Stimulated activated CD4-positive, alpha-beta T cell treated with anti-CD3 and anti-CD28 coated beads, Interleukin-4, amount 100 ng/mL, for 48 hours (primary cell): ENCODE results near the gene SLC9A8.
"Not testable (repeated sequence)": the region's sequence is repeated elsewhere in the genome, so short reads cannot be mapped to it uniquely, and the experiment has no call there.

ENCODE experiments used
- DNase-seq, 2 donors: peaks; one replicate each; pipeline ENCODE4 v3.0.0-alpha.2; 2020; ENCODE audit warnings: low read depth in 2 of 2

The SLC9A8 gene

GRCh38 chr20:49812507-49813304 is at the start of gene SLC9A8:
TSS of gene SLC9A8 (plus strand) at chr20:49812828. CDS start at chr20:49812923, 95 bp downstream.
- peak; percentile 69 to 77 for DNase-seq

DNA sequence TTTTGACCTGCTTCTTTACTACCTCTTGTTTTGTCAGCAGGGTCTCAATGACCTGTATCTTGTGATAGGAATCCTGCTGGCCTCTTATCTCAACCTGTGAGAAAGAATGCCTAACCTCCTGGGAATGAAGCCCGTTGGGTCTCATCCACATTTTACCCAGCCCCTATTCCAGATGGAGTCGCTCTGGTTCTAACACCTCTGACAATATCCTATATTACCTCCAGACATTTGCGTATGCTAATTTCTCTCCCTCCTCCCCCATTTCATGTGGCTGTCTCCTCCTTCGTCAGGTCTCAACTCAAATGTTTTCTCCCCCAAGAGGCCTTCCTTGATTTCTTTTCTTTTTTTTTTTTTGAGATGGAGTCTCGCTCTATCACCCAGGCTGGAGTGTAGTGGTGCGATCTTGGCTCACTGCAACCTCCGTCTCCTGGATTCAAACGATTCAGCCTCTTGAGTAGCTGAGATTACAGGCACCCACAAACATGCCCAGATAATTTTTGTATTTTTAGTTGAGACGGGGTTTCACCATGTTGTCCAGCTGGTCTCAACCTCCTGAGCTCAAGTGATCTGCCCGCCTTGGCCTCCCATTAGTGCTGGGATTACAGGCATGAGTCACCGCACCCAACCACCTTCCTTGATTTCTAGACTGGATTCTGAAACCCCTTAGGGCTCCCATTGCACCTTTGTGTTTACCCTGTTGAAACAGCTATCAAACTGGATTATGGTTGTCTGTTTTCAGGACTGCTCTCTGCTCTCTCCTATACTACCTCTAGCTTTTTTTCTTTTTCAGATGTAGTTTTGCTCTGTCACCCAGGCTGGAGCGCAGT is 49.5 kb upstream of the SLC9A8 start:
- no peak for DNase-seq

DNA sequence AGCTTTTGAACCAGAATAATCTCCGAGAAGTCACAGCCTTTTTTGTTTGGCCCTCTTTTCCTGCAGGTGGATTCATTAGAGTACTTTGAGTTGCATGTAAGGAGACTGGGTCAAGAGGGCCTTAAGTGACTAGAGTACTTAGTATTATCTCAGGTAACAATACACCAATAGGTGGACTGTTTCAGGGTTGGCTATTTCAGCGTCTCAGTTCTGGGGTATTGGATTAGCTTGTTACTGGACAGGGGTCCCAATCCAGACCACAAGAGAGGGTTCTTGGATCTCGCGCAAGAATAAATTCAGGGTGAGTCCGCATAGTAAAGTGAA is 47.3 kb upstream of the SLC9A8 start:
- no peak for DNase-seq

DNA sequence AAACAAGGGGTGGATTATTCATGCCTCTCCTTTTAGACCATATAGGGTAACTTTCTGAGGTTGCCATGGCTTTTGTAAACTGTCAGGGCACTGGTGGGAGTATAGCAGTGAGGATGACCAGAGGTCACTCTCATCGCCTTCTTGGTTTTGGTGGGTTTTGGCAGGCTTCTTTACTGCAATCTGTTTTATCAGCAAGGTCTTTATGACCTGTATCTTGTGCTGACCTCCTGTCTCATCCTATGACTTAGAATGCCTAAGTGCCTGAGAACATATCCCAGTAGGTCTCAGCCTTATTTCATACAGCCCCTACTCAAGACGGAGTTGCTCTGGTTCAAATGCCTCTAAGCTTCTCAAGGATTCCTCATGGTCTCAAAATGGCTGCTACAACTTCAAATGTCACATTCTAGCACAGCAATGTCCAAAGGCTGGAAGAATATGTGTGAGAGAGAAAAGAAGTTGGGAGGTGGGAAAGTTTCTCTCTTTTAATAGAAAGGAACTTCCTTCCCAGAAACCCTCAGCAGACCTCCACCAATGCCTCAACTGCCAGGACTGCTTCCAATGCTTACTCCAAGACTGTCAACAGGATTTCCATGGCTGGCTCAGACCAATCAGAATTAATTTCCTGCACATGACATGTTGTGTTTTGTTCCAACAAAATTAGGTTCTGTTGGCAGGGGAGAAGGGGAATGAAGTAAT is 46.6 kb upstream of the SLC9A8 start:
- no peak for DNase-seq

DNA sequence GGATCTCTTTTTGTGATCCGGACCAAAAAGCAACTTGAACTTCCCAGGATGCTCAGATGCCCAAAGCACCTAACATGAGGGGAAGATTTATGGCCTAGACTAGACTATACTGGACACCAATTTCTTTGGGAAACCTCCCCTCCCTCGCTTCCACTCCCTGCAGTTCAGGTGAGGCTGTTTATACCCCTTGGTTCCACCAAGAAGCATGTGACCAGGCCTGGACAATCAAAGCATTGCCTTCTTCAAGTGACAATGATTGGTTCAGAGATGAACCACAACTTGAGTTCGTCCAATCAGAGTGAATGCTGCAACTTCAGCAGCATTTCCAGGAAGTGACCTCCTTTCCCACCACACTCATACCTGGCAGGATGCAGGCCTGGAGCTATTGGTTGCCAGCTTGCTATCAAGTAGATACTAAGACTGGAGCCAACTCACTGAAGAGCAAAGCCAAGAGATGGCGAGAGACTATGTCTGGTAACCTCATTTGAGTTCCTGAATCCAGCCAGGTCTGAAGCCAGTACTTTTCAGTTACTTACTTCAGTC is 45.6 kb upstream of the SLC9A8 start:
- no peak for DNase-seq

DNA sequence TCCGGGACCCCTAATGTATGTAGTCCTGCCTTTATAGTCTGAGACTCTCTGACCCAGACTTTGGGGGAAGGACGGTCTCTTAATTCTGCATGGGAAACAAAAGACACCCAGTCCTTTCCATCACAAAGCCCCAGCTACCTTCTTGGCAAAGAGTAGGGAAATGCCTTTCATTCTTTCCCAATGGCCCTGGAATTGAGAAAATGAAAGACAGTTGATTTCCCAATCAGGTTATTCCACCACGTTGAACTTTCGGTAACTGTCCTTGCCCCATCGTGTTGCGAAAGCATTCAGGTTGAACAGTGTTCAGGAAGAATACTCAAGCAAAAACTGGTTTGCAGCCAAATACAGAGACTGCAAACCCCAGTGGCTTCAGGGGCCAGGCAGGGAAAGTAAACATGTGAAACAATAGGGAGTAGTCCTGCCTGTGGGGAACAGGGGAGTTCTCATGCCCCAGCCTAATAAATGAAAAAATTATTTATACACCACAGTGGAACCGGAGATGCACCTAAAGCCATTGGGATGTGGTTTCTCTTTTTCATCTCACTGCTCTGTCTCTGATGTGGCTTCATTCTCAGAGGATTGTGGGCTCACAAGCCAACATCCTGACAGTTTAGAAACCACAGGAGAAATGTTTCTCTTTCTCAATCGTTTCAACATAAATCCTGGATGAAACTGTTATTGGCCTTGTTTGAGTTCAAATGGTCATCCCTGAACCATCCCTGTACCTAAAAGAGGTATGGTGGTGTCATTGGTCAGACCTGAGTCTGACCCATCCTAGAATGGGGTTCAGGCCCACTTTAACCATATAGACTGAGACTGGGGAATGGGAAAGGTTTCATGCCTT is 44.2 kb upstream of the SLC9A8 start:
- DNase-seq, result peak in 1 of 2 donors; percentile 5

DNA sequence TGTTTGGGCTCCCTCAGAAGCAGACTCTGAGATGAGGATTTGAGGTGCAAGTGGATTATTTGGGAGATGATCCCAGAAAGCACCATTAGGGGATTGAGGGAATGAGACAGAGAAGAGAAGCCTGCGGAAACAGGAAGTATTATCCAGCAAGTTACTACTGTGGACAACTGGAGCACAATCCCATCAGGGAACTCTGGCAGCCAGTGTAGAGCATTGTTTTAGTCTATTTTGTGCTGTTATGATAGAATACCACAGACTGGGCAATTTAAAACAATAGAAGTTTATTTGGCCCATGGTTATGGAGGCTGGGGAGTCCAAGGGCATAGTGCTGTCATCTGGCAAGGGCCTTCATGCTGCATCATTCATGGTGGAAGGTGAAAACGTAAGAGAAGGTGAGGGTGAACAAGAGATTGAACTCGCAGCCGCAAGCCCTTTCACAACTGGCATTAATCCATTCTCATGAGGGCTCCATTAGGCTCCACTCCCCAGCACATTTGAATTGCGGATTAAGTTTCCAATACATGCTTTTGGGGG is 43.5 kb upstream of the SLC9A8 start:
- DNase-seq, result no peak

DNA sequence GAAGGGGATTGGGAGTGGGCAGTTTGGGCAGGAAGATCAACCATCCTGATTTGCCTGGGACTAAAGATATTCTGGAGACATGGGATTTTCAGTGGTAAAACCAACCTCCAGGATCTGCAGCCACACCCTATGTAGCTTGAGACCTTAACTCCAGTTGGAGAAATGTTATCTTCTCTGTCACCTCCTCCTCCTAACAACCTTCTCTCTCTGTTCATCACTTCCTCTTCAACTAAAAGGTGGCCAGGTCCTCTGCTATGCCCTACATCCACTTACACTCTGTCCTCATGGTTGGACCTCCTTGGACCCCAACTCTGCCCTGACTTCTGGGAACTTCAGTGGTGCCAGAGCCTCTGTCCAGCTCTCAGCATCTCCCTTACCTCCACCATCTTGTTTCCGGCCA is 42.0 kb upstream of the SLC9A8 start:
- no peak for DNase-seq

- not testable (repeated sequence) for DNase-seq
These were observed 38.4 kb upstream of the SLC9A8 start for GRCh38 chr20:49774213-49774612.

DNA sequence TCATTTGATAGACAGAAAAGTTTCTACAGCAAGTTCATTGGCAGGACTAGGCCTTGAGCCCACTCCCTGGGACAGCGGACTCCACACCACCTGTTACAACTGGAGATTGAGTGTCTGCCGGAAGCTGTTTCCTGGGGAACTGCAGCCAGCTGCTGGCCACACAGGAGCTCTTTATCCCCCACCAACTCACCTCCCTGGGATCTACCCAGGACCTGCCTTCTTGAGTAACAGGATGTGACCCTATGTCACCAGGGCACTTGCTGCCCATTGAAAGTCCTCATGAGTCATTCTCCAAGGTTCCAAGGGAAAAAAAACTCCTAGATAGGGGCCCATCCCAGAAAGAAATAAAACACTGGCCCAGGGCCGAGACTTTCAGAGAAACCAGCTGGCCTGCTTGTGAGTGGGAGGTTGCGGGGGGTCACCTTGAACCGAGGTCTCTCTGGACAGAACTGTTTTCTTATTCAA is 37.4 kb upstream of the SLC9A8 start:
- no peak for DNase-seq

GRCh38 chr20:49779972-49780371 is 32.7 kb upstream of the SLC9A8 start:
- no peak for DNase-seq

GRCh38 chr20:49781676-49782075 is 31.0 kb upstream of the SLC9A8 start:
- DNase-seq, result no peak

DNA sequence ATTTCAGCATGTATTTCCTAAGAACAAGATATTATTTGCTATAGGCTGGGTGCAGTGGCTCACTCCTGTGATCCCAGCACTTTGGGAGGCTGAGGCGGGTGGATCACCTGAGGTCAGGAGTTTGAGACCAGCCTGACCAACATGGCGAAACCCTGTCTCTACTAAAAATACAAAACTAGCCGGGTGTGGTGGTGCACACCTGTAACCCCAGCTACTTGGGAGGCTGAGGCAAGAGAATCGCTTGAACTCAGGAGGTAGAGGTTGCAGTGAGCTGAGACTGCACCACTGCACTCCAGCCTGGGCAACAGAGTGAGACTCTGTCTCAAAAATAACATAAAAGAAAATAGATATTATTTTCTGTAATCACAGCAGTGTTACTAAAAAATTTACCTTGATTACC is 30.2 kb upstream of the SLC9A8 start:
- DNase-seq, result not testable (repeated sequence)

DNA sequence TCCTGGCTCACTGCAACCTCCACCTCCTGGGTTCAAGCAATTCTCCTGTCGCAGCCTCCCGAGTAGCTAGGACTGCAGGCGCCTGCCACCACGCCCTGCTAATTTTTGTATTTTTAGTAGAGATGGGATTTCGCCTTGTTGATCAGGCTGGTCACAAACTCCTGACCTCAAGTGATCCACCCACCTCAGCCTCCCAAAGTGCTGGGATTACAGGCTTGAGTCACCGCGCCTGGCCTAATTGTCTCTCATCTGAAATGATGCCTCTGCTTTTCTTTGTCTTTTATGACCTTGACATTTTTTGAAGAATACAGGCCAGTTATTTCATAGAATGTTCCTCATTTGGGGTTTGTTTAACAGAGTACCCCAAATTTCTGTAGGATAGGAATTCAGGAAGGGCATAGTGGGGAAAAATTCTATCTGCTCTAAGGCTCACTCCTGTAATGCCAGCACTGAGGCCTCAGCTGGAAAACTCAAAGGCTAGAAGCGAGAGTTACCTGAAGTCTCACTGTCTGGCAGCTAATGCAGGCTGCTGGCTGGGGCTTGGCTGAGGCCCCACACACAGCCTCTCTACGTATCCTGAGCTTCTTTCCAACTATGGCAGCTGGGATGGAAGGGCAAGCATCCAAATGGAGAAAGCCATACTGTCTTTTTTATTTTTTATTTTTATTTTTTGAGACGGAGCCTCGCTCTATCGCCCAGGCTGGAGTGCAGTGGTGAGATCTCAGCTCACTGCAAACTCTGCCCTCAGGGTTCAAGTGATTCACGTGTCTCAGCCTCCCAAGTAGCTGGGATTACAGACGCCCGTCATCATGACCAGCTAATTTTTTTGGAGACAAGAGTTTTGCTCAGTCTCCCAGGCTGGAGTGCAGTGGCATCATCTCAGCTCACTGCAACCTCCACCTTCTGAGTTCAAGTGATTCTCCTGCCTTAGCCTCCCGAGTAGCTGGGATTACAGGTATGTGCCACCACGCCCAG is 29.3 kb upstream of the SLC9A8 start:
- DNase-seq, result not testable (repeated sequence)

DNA sequence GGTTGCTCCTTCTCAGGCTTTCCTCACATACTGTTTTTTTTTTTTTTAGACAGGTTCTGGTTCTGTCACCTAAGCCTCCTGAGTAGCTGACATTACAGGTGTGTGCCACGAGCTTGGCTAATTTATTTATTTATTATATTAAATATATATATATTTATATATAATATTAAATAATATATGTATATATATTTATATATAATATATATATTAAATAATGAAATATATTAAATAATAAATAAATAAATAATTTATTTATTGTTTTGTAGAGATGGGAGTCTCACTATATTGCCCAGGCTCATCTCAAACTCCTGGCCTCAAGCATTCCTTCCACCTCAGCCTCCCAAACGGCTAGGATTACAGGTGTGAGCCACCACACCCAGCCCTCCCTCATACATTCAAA is 28.3 kb upstream of the SLC9A8 start:
- no peak for DNase-seq

GRCh38 chr20:49785149-49785851 is 27.3 kb upstream of the SLC9A8 start:
- no peak for DNase-seq

DNA sequence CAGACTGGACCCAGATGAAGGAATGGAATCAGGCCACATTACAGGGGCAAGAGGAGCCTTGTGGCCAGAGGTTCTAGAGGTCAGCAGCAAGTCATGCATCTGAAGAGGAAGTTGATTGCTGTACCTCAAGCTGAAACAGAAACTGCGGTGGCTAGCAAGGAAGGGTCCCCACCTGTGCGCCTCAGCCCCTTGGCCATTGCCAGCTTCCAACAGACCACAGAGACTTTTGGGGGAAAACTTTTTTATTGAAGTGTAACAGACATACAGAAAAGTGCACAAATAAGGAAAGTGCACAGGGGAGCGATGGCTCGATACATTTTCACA is 26.8 kb upstream of the SLC9A8 start:
- no peak for DNase-seq

- no peak for DNase-seq
These were observed 26.4 kb upstream of the SLC9A8 start for GRCh38 chr20:49786196-49786595.

DNA sequence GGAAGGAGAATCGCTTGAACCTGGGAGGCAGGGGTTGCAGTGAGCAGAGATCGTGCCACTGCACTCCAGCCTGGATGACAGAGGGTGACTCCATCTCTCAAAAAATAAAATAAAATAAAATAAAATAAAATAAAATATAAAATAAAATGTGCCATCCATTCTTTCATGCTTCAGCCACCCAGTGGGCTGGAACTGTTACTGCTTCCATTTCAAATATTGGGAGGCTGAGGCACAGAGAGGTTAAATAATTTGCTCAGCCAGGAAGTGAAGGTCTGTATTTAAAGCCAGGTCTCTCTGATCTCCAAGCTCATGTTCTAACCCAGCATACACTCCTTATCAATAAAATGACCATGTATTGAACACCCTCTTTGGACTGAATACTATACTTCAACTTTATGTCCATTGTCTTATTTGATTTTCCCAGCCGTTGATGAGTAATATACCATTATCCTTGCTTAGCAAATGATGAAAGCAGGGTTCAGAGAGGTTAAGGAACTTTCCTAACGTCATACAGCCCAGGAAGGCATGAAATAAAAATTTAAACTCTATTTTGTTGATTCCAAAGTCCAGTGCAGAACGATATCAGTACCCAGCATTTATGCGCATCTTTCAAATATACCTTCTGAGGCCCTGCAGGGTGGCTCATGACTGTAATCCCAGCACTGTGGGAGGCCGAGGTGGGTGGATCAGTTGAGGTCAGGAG is 25.8 kb upstream of the SLC9A8 start:
- no peak for DNase-seq
